Measurements from ENCODE around the gene TMEM174. TPM values are rescaled to one million over a fixed set of nuclear protein-coding genes. Genes with fewer than 3 reads are reported as not detected.

The TMEM174 gene
- total and polyA plus RNA-seq, 2 of the 4 experiments (the other 2 are of a cell fraction): not detected

DNA sequence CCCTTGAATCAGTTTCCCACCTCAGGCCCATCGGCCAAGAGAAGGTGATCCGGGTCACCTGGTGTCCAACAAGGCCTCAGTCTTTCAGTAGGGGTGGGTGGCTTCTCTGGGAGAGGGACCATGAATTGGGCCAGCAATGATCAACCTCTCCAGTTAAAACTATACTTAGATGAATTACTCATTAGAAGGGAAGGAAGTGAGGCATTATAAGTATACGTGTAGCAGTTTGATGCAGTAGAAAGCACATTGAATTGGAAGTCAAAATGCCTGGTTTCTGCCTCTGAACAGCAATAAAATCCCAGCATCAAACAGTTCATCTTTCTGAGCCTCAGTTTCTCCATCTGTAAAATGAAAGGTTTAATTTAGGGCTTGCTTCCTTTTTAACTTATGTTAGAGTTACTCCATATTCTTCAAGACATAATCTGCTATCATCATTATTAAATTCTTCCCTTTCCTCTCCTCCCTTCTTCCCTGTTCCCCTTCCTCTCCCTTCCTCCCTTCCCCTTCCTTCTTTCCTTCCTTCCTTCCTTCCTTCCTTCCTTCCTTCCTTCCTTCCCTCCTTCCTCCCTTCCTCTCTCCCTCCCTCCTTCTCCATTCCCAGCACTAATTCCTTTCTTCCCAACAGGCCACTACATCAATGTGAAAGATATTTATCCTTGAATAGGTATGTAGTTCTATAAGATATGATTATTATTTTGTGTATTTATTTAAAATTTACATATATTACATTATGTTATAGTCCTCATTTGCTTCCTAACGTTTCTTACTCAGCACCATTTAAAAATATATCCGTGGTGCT, 18.6 kb upstream of the TMEM174 start:
- Histone ChIP-seq H3K23ac (ENCODE audit: low read depth, low read length) (no peak overlapping the region), H4K91ac (ENCODE audit: insufficient read depth, low read depth, low read length) (no peak overlapping the region), H2BK5ac (ENCODE audit: low read depth, low read length, poor library complexity, severe bottlenecking) (no peak overlapping the region), H3K14ac (replicated peaks; ENCODE audit: low read depth, low read length) (no peak overlapping the region), H3K4me1 (ENCODE audit: control insufficient read depth, insufficient read depth, low read length) (peaks cover 3% of the 10 kb centered on the region; the same call in 1 of the 2 replicates), H4K5ac (ENCODE audit: low read depth, low read length) (no peak overlapping the region), H2BK15ac (ENCODE audit: low read depth, low read length) (no peak overlapping the region), H3K4me2 (ENCODE audit: low read depth, low read length) (no peak overlapping the region), H2AK9ac (replicated peaks; ENCODE audit: low read depth, low read length, poor library complexity) (no peak overlapping the region), H3K9me1 (ENCODE audit: insufficient read depth, low read length) (0 out of 2 replicates have a peak, but pooled peaks cover 3% of the 10 kb centered on the region), H3K9ac (ENCODE audit: low read depth, low read length) (no peak overlapping the region), H3K4me3 (ENCODE audit: insufficient read depth, low read depth, low read length) (no peak overlapping the region), H3K18ac (ENCODE audit: low read depth, low read length) (no peak overlapping the region), H3K27me3 (ENCODE audit: control insufficient read depth, insufficient read depth, low read length) (peaks cover 1% of the 10 kb centered on the region; the same call in 1 of the 2 replicates), H3K9me3 (ENCODE audit: control insufficient read depth, insufficient read depth, low read length) (no peaks in the 10 kb centered on the region), H2BK20ac (ENCODE audit: low read depth, low read length) (no peak overlapping the region), H2AFZ (replicated peaks; ENCODE audit: low read length, poor library complexity) (no peak overlapping the region), H3K4ac (ENCODE audit: low read depth, low read length) (no peak overlapping the region), H2BK120ac (ENCODE audit: low read depth, low read length) (no peak overlapping the region), H3K27ac (ENCODE audit: insufficient read depth, low read length) (no peak overlapping the region), H4K8ac (ENCODE audit: low read depth in 2 of 2, low read length in 2 of 2) (no peak overlapping the region), H3K56ac (ENCODE audit: extremely low read depth, insufficient read depth, low read length) (no peak overlapping the region), H4K20me1 (ENCODE audit: insufficient read depth, low read length) (no peaks in the 10 kb centered on the region), H3K79me1 (ENCODE audit: low read depth in 1 of 2, low read length in 2 of 2) (no peaks in the 10 kb centered on the region), H3K36me3 (ENCODE audit: control insufficient read depth, insufficient read depth, low read length) (no peaks in the 10 kb centered on the region), H2AK5ac (ENCODE audit: low read depth, low read length) (no peak overlapping the region)
- no peak for ATAC-seq (ENCODE audit: low read depth)
- in situ Hi-C loops (cut with MboI; ENCODE audit: low sequenced_read_pairs): no loop called here
- dilution Hi-C loops (cut with HindIII; ENCODE audit: low sequenced_read_pairs, unreplicated experiment): no loop called here
- ChIA-PET POLR2A (ENCODE audit: unreplicated experiment) (no interaction called here), CTCF (no interaction called here)
- peak; percentile 6 for DNase-seq
- no CpG with 5 or more reads among the region's 5 CpGs for WGBS, 2 experiments (ENCODE audit: extremely low coverage in 2 of 2, insufficient read length in 1 of 2)
- no TSS peak for BruUV-seq (replicated peaks)
- intact Hi-C loops (cut with micrococcal nuclease): no loop called here
- TF ChIP-seq CEBPB (IDR thresholded peaks at IDR 0.05; ENCODE audit: low read depth, low read length) (no peak), BHLHE40 (IDR thresholded peaks at IDR 0.05; ENCODE audit: low read depth, low read length) (no peak), MXI1 (IDR thresholded peaks at IDR 0.05; ENCODE audit: borderline replicate concordance, low read depth, low read length) (no peak), RCOR1 (IDR thresholded peaks at IDR 0.05; ENCODE audit: insufficient replicate concordance, low read length) (no peak), SMC3 (IDR thresholded peaks at IDR 0.05; ENCODE audit: low read depth, low read length) (no peak), MAFK (IDR thresholded peaks at IDR 0.05; ENCODE audit: low read depth, low read length) (no peak), RFX5 (IDR thresholded peaks at IDR 0.05; ENCODE audit: low read depth, low read length) (no peak), FOS (IDR thresholded peaks at IDR 0.05; ENCODE audit: low read depth, low read length) (no peak), POLR2A (IDR thresholded peaks at IDR 0.05; ENCODE audit: low read depth, low read length) (no peak), CHD1 (IDR thresholded peaks at IDR 0.05; ENCODE audit: low read depth, low read length) (no peak), NFE2L2 (IDR thresholded peaks at IDR 0.05; ENCODE audit: low read depth, low read length) (no peak), RAD21 (IDR thresholded peaks at IDR 0.05; ENCODE audit: low read length) (no peak), MAZ (IDR thresholded peaks at IDR 0.05; ENCODE audit: borderline replicate concordance, low read depth, low read length) (no peak)
- TF ChIP-seq, protein P1, sequence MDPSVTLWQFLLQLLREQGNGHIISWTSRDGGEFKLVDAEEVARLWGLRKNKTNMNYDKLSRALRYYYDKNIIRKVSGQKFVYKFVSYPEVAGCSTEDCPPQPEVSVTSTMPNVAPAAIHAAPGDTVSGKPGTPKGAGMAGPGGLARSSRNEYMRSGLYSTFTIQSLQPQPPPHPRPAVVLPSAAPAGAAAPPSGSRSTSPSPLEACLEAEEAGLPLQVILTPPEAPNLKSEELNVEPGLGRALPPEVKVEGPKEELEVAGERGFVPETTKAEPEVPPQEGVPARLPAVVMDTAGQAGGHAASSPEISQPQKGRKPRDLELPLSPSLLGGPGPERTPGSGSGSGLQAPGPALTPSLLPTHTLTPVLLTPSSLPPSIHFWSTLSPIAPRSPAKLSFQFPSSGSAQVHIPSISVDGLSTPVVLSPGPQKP (IDR thresholded peaks at IDR 0.05; ENCODE audit: borderline replicate concordance, low read depth, low read length): no peak
- TF ChIP-seq, protein P2, sequence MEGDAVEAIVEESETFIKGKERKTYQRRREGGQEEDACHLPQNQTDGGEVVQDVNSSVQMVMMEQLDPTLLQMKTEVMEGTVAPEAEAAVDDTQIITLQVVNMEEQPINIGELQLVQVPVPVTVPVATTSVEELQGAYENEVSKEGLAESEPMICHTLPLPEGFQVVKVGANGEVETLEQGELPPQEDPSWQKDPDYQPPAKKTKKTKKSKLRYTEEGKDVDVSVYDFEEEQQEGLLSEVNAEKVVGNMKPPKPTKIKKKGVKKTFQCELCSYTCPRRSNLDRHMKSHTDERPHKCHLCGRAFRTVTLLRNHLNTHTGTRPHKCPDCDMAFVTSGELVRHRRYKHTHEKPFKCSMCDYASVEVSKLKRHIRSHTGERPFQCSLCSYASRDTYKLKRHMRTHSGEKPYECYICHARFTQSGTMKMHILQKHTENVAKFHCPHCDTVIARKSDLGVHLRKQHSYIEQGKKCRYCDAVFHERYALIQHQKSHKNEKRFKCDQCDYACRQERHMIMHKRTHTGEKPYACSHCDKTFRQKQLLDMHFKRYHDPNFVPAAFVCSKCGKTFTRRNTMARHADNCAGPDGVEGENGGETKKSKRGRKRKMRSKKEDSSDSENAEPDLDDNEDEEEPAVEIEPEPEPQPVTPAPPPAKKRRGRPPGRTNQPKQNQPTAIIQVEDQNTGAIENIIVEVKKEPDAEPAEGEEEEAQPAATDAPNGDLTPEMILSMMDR (conservative IDR thresholded peaks at IDR 0.05; ENCODE audit: low read depth, low read length): no peak
- TF ChIP-seq, protein P3, sequence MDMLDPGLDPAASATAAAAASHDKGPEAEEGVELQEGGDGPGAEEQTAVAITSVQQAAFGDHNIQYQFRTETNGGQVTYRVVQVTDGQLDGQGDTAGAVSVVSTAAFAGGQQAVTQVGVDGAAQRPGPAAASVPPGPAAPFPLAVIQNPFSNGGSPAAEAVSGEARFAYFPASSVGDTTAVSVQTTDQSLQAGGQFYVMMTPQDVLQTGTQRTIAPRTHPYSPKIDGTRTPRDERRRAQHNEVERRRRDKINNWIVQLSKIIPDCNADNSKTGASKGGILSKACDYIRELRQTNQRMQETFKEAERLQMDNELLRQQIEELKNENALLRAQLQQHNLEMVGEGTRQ (IDR thresholded peaks at IDR 0.05; ENCODE audit: low read depth, low read length): no peak

Data from IMR-90 (cell line).